Endothelial cell (in vitro differentiated cells): ENCODE measurements around the gene SKIDA1. TPM values are rescaled to one million over a fixed set of nuclear protein-coding genes. Genes with fewer than 3 reads are reported as not detected.
A peak's percentile ranks its signal among the peaks of the same experiment; 100 is the strongest.

Experiments
- DNase-seq: peaks from one replicate; pipeline ENCODE4 v3.0.0; 2021; ENCODE audit warnings: low spot score
- H3K27ac Mint-ChIP-seq: one replicate; pipeline ENCODE4 v1.8.0; 2021; ENCODE audit warnings: mixed read lengths, inconsistent platforms; ENCODE audit not compliant: unreplicated experiment
- H3K27me3 Mint-ChIP-seq: one replicate; pipeline ENCODE4 v1.8.0; 2021; ENCODE audit warnings: mild to moderate bottlenecking, moderate library complexity, mixed read lengths, inconsistent platforms; ENCODE audit not compliant: unreplicated experiment
- H3K36me3 Mint-ChIP-seq: one replicate; pipeline ENCODE4 v1.8.0; 2021; ENCODE audit warnings: mild to moderate bottlenecking, low read depth, mixed read lengths, inconsistent platforms; ENCODE audit not compliant: unreplicated experiment
- H3K4me1 Mint-ChIP-seq: one replicate; pipeline ENCODE4 v1.8.0; 2021; ENCODE audit warnings: mild to moderate bottlenecking, mixed read lengths, inconsistent platforms; ENCODE audit not compliant: unreplicated experiment
- H3K4me3 Mint-ChIP-seq: one replicate; pipeline ENCODE4 v1.8.0; 2021; ENCODE audit warnings: mild to moderate bottlenecking, mixed read lengths, inconsistent platforms; ENCODE audit not compliant: unreplicated experiment
- H3K9me3 Mint-ChIP-seq: one replicate; pipeline ENCODE4 v1.8.0; 2021; ENCODE audit warnings: mixed read lengths, inconsistent platforms; ENCODE audit not compliant: unreplicated experiment
- CTCF ChIP-seq: fragments of 200-600 bp; sonication (generic); IDR thresholded peaks from one replicate; pipeline ENCODE4 v1.5.0; 2021; ENCODE audit warnings: antibody characterized with exemption; ENCODE audit not compliant: unreplicated experiment
- total RNA-seq: library from RNA; stranded (reverse); fragmentation: NEBNext Ultra II Directional; extraction: Animal tissue kit (Norgen Biotek cat#: 25700); gene quantifications from one replicate; pipeline ENCODE4 v1.2.1, GENCODE V29; 2021; ENCODE audit not compliant: unreplicated experiment

SKIDA1 gene
- total RNA-seq, 1 donor from 2014 or later, result 5.9 TPM

DNA sequence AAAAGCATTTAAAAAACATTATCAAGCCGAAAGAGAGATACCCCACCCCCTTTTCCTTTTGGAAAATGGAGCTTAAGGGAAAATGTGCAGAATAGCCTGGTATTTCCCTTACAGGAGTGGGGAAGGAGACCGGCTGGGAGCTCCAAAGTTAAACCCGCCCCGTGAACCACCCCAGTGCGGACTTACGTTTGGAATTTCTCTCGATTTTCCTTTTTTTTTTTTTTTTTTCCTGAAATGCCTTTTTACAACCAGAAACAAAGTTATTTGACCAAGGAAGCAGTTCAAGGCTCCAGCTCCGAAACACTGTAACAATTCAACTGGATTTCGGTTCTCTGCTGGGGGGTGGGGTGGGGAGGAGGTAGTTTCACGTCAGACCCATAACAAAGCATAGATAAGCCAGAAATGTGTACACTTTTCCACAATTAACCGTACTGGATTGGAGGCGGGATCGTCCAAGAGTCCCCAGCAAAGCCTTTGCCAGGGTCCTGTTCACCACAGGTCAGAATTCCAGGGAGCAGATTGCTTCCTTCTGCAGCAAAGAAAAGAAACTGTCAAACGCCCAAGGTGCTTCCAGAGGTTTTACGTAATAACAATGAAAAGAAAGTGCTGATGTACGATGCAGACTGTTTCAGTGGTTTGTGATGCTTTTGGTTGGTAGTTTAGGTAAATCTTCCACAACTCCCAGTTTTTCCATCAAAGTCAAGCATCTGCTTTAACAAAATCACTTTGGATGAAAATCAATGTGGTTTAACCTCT lies 6.7 kb downstream of the SKIDA1 start:
- DNase-seq, result no peak
- Mint-ChIP-seq H3K36me3 (peaks cover 17% of the 10 kb centered on the region), H3K4me1 (peaks cover 67% of the 10 kb centered on the region), H3K27me3 (peaks cover 11% of the 10 kb centered on the region), H3K27ac (peak overlapping the region; percentile 95), H3K4me3 (peak overlapping the region; percentile 97), H3K9me3 (no peaks in the 10 kb centered on the region)
- TF ChIP-seq CTCF, result no peak

GRCh38 chr10:21518149-21518640 lies 7.3 kb downstream of the SKIDA1 start:
- Mint-ChIP-seq H3K4me1 (peaks cover 62% of the 10 kb centered on the region), H3K36me3 (peaks cover 17% of the 10 kb centered on the region), H3K9me3 (no peaks in the 10 kb centered on the region), H3K27me3 (peaks cover 9% of the 10 kb centered on the region), H3K27ac (peak overlapping the region; percentile 95), H3K4me3 (peak overlapping the region; percentile 97)
- DNase-seq, result no peak
- no peak for TF ChIP-seq CTCF

DNA sequence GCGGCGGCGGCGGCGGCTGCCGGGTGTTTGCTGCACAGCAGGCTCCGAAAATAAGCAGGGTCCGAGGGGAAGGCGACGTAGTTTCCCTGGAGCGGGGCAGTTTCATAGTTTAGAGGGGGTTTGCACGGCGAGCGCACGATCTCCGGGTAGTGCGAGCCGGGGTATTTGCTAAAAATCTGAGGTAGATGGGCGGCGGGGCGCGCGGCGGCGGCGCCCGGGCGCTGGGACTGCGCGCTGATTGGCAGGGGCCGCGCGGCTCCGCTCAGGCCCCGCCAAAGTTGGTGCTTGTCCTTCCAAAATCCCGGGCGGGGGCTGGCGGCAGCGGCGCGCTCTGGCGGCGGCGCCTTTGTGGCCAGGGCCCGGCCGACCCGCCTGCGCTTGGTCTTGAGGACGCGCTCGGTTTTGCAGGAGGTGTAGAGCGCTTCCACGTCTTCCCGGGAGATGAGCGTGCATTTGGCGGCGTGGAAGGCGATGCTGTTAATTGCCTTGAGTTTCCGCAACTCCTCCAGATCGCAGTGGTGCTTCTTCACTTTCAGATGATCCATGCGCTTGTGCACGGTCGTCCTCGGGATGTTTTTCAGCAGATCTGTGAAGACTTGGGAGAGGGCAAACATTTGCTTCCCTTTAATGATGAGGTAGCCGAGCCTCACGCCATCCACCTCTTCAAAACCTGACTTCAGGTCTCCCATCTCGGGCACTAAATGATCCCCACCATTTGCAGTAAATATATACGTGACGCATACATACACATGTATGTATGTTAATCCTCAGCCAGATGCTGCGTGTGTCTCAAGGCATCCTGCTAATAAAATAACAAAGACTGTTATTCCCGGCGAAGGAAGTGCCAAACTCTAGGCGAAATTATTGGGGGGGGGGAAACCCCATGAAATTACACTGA lies 8.1 kb downstream of the SKIDA1 start:
- H3K27ac Mint-ChIP-seq, result peak overlapping the region; percentile 95
- H3K9me3 Mint-ChIP-seq, result no peaks in the 10 kb centered on the region
- peaks cover 17% of the 10 kb centered on the region for H3K36me3 Mint-ChIP-seq
- peaks cover 62% of the 10 kb centered on the region for H3K4me1 Mint-ChIP-seq
- H3K27me3 Mint-ChIP-seq, result peaks cover 9% of the 10 kb centered on the region
- peak; percentile 31 for DNase-seq
- no peak for TF ChIP-seq CTCF
- H3K4me3 Mint-ChIP-seq, result peak overlapping the region; percentile 97

- H3K4me1 Mint-ChIP-seq, result peaks cover 67% of the 10 kb centered on the region
- H3K27me3 Mint-ChIP-seq, result peaks cover 9% of the 10 kb centered on the region
- DNase-seq, result peak; percentile 68
- H3K36me3 Mint-ChIP-seq, result peaks cover 17% of the 10 kb centered on the region
- peak overlapping the region; percentile 93 for H3K27ac Mint-ChIP-seq
- H3K4me3 Mint-ChIP-seq, result peak overlapping the region; percentile 97
- TF ChIP-seq CTCF, result no peak
- H3K9me3 Mint-ChIP-seq, result no peaks in the 10 kb centered on the region
Observed at GRCh38 chr10:21516242-21517131, 9.0 kb downstream of the SKIDA1 start.
